Progenitor cell of endocrine pancreas (in vitro differentiated cells): Measurements from ENCODE around the gene PACS2. TPM values are rescaled to one million over a fixed set of nuclear protein-coding genes. Genes with fewer than 3 reads are reported as not detected.
A peak's percentile ranks its signal among the peaks of the same experiment; 100 is the strongest.
"Not testable (repeated sequence)": the region's sequence is repeated elsewhere in the genome, so short reads cannot be mapped to it uniquely, and the experiment has no call there.

Source experiments
- DNase-seq: peaks from one replicate; pipeline ENCODE4 v3.0.0; 2021; ENCODE audit warnings: low spot score; ENCODE audit not compliant: unreplicated experiment
- H3K27ac Mint-ChIP-seq: 2 replicates; pipeline ENCODE4 v1.8.0; 2021; ENCODE audit warnings: mild to moderate bottlenecking, moderate library complexity, mixed read lengths
- H3K27me3 Mint-ChIP-seq: 2 replicates; pipeline ENCODE4 v1.8.0; 2021; ENCODE audit warnings: mixed read lengths
- H3K36me3 Mint-ChIP-seq: 2 replicates; pipeline ENCODE4 v1.8.0; 2022; ENCODE audit warnings: mixed read lengths; ENCODE audit not compliant: insufficient read depth
- H3K4me1 Mint-ChIP-seq: 2 replicates; pipeline ENCODE4 v1.8.0; 2021; ENCODE audit warnings: low read depth, mixed read lengths
- H3K4me3 Mint-ChIP-seq: 2 replicates; pipeline ENCODE4 v1.8.0; 2021; ENCODE audit warnings: low read depth, mild to moderate bottlenecking, moderate library complexity, mixed read lengths
- H3K9me3 Mint-ChIP-seq: 2 replicates; pipeline ENCODE4 v1.8.0; 2021; ENCODE audit warnings: low read depth, mixed read lengths
- total RNA-seq: library from RNA; stranded (reverse); gene quantifications from 2 replicates; pipeline ENCODE4 v1.2.1, GENCODE V29; 2021
- TF ChIP-seq, protein P1 (sequence below): fragments of 200-600 bp; sonication (generic); IDR thresholded peaks from one replicate; pipeline ENCODE4 v1.5.0; 2021; ENCODE audit warnings: antibody characterized with exemption, mild to moderate bottlenecking; ENCODE audit not compliant: unreplicated experiment

PACS2 gene
- total RNA-seq, 1 donor from 2014 or later: 193 TPM

DNA sequence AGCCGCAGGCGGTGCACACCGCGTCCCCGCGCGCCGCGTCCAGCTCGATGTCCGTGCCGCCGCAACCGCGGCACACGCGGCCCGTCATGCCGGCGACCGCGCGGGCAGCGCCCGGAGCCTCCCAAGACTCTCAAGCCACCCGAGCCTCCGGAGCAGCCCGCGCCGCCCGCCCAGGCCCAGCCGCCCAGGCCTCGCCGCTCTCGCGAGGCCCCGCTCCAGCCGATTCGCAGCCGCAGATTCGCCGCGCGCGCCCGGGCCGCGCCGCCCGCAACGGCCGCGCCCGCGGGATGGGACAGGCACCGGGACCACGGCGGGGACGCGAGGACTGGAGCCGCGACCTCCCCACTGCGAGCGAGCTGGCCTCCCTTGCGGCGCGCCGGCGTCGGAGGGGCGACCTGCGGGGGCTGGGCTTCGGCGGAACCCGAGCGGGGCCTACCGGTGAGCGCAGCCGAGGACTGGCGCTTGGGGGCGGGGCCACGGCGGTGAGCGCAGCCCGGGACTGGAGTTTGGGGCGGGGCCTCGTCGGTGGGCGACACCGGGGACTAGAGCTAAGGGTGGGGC is 13.9 kb upstream of the PACS2 start, which contains the start of gene BRF1:
BRF1 (minus strand) TSS at position 460 of the 561 bp plus-strand sequence; CDS start at position 88, 372 bp downstream.
- Mint-ChIP-seq H3K4me1 (peaks cover 9% of the 10 kb centered on the region), H3K36me3 (no peaks in the 10 kb centered on the region), H3K27me3 (peaks cover 4% of the 10 kb centered on the region), H3K4me3 (peak within 1 kb of the TSS; percentile 84), H3K27ac (peak within 1 kb of the TSS; percentile 97), H3K9me3 (no peaks in the 10 kb centered on the region)
- TF ChIP-seq, protein P1, sequence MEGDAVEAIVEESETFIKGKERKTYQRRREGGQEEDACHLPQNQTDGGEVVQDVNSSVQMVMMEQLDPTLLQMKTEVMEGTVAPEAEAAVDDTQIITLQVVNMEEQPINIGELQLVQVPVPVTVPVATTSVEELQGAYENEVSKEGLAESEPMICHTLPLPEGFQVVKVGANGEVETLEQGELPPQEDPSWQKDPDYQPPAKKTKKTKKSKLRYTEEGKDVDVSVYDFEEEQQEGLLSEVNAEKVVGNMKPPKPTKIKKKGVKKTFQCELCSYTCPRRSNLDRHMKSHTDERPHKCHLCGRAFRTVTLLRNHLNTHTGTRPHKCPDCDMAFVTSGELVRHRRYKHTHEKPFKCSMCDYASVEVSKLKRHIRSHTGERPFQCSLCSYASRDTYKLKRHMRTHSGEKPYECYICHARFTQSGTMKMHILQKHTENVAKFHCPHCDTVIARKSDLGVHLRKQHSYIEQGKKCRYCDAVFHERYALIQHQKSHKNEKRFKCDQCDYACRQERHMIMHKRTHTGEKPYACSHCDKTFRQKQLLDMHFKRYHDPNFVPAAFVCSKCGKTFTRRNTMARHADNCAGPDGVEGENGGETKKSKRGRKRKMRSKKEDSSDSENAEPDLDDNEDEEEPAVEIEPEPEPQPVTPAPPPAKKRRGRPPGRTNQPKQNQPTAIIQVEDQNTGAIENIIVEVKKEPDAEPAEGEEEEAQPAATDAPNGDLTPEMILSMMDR: no peak
- peak; percentile 94 for DNase-seq

DNA sequence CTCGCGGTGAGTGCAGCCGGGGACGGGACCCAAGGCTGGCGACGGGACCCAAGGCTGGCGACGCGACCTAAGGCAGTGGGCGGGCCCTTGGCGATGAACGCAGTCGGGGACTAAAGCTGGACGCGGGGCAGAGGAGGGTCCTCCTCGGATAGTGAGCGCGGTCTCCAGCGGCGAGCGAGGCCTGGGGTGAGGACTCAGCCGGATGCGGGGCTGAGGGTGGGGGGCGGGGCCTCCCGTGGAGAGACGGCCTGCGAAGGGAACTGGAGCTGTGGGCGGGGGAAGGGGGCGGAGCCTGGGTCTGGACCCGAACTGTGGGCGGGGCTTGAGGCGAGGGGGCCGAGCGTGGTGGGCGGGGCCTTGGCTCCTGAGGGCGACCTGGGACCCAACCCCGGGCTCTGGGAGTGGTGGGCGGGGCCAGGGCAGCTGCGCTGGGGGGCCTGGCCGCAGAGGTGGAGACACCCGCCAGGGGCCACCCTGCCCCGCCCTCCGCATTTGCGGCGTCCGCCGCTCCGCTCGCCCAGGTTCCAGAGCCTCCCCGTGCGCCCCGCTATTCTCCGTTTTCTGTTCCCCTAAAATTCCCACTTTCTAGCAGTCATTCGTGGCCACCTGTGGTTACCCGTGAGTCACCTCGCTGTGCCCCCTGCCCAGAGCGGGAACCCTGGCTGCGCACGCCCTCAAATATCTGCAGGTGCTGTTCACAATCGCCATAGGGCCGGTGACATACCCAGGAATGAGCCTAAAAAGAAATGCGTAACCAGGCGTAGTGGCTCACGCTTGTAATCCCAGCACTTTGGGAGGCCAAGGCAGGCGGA is 13.2 kb upstream of the PACS2 start:
- peaks cover 9% of the 10 kb centered on the region for H3K4me1 Mint-ChIP-seq
- peaks cover 4% of the 10 kb centered on the region for H3K27me3 Mint-ChIP-seq
- no peaks in the 10 kb centered on the region for H3K36me3 Mint-ChIP-seq
- peak; percentile 99 for DNase-seq
- peak overlapping the region; percentile 97 for H3K27ac Mint-ChIP-seq
- TF ChIP-seq, protein P1: peak; percentile 7
- H3K4me3 Mint-ChIP-seq: peak overlapping the region; percentile 84
- no peaks in the 10 kb centered on the region for H3K9me3 Mint-ChIP-seq

GRCh38 chr14:105301915-105302249 is 12.7 kb upstream of the PACS2 start:
- H3K9me3 Mint-ChIP-seq, DNase-seq, H3K27me3 Mint-ChIP-seq, H3K4me1 Mint-ChIP-seq, H3K36me3 Mint-ChIP-seq: not testable (repeated sequence)
- Mint-ChIP-seq H3K27ac (peak overlapping the region; percentile 97), H3K4me3 (peak overlapping the region; percentile 84)

DNA sequence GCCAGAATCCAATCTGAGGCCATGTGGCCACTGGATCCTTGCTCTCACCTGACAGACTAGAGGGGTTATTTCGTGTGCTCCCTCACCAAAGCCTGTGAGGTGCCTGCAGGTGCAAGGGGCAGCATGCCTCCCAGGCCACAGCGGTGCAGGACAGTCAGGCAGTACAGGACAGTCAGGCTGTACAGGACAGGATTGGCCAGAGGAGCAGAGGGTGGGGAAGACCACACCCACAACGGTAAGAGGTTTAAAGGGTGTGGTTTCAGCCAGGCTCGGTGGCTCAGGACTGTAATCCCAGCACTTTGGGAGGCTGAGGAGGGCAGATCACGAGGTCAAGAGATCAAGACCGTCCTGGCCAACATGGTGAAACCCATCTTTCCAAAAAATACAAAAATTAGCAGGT is 10.6 kb upstream of the PACS2 start:
- Mint-ChIP-seq H3K27ac (no peak overlapping the region), H3K9me3 (no peaks in the 10 kb centered on the region), H3K27me3 (peaks cover 4% of the 10 kb centered on the region), H3K36me3 (no peaks in the 10 kb centered on the region), H3K4me1 (peaks cover 9% of the 10 kb centered on the region), H3K4me3 (no peak overlapping the region)
- TF ChIP-seq, protein P1: no peak
- no peak for DNase-seq

DNA sequence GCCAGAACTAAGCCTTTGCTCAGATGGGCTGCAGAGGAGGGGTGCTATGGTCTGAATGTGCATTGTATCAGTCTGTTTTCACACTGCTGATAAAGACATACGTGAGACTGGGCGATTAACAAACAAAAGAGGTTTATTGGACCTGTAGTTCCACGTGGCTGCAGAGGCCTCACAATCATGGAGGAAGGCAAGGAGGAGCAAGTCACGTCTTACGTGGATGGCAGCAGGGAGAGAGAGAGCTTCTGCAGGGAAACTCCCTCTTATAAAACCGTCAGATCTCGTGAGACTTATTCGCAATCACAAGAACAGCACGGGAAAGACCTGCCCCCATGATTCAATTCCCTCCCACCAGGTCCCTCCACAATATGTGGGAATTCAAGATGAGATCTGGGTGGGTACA is 10.0 kb upstream of the PACS2 start:
- no peak for DNase-seq

More for the DNA sequence above, 10.0 kb upstream of the PACS2 start:
- Mint-ChIP-seq H3K27me3 (peaks cover 4% of the 10 kb centered on the region), H3K36me3 (no peaks in the 10 kb centered on the region), H3K27ac (no peak overlapping the region), H3K9me3 (no peaks in the 10 kb centered on the region), H3K4me1 (peaks cover 6% of the 10 kb centered on the region), H3K4me3 (no peak overlapping the region)
- TF ChIP-seq, protein P1: no peak
